Calu3 (cell line): Measurements from ENCODE around the gene AURKAIP1. TPM values are rescaled to one million over a fixed set of nuclear protein-coding genes. Genes with fewer than 3 reads are reported as not detected.
"Not testable (repeated sequence)": the region's sequence is repeated elsewhere in the genome, so short reads cannot be mapped to it uniquely, and the experiment has no call there.

Experiments used
- BruUV-seq: library from RNA; stranded (reverse); fragments of 400-500 nt; replicated peaks from 2 replicates; lab custom pipeline; 2021; lab: Mats Ljungman, UMichigan
- CTCF ChIA-PET: fragments of 300-600 bp; sonication (Branson Sonifier 250); formaldehyde crosslinking; loops from one replicate; lab custom pipeline; 2022; ENCODE audit warnings: antibody characterized with exemption; lab: Charles Lee
- DNase-seq: peaks from one replicate; pipeline ENCODE4 v3.0.0; 2022
- H3K27ac Mint-ChIP-seq: one replicate; pipeline ENCODE4 v1.8.0; 2022; ENCODE audit warnings: mixed read lengths; ENCODE audit not compliant: unreplicated experiment
- H3K27me3 Mint-ChIP-seq: one replicate; pipeline ENCODE4 v1.8.0; 2022; ENCODE audit warnings: mixed read lengths; ENCODE audit not compliant: unreplicated experiment
- H3K36me3 Mint-ChIP-seq: one replicate; pipeline ENCODE4 v1.8.0; 2022; ENCODE audit warnings: mild to moderate bottlenecking, moderate library complexity, mixed read lengths; ENCODE audit not compliant: insufficient read depth, unreplicated experiment
- H3K4me1 Mint-ChIP-seq: one replicate; pipeline ENCODE4 v1.8.0; 2022; ENCODE audit warnings: mild to moderate bottlenecking, low read depth, mixed read lengths; ENCODE audit not compliant: unreplicated experiment
- H3K4me3 Mint-ChIP-seq: one replicate; pipeline ENCODE4 v1.8.0; 2022; ENCODE audit warnings: mild to moderate bottlenecking, low read depth, moderate library complexity, mixed read lengths; ENCODE audit not compliant: unreplicated experiment
- H3K9me3 Mint-ChIP-seq: one replicate; pipeline ENCODE4 v1.8.0; 2022; ENCODE audit warnings: low read depth, mixed read lengths; ENCODE audit not compliant: unreplicated experiment
- CTCF ChIP-seq: fragments of 200-600 bp; IDR thresholded peaks from one replicate; pipeline ENCODE4 v1.8.0; 2022; ENCODE audit warnings: antibody characterized with exemption; ENCODE audit not compliant: unreplicated experiment
- intact Hi-C: fragments of 100-400 bp; cut with micrococcal nuclease; formaldehyde crosslinking; loops from one replicate; pipeline ENCODE4 v1.10.0; 2022; ENCODE audit not compliant: unreplicated experiment
- total RNA-seq: library from RNA; stranded (reverse); gene quantifications from 2 replicates; pipeline ENCODE4 v1.2.3, GENCODE V29; 2022

The AURKAIP1 gene
- total RNA-seq, 1 experiment from 2014 or later: 98.9 TPM

- H3K27ac Mint-ChIP-seq: no peak overlapping the region
- CTCF ChIA-PET: no interaction called here
- no TSS peak for BruUV-seq
Measured at GRCh38 chr1:1411626-1412025, 36.6 kb upstream of the AURKAIP1 start.

GRCh38 chr1:1410238-1410637 lies 35.2 kb upstream of the AURKAIP1 start:
- peaks cover 35% of the 10 kb centered on the region for H3K36me3 Mint-ChIP-seq
- BruUV-seq, H3K27ac Mint-ChIP-seq, intact Hi-C loops, H3K4me3 Mint-ChIP-seq, H3K9me3 Mint-ChIP-seq, H3K4me1 Mint-ChIP-seq, DNase-seq, H3K27me3 Mint-ChIP-seq, CTCF ChIA-PET: not testable (repeated sequence)

More at GRCh38 chr1:1411626-1412025, 36.6 kb upstream of the AURKAIP1 start:
- Mint-ChIP-seq H3K4me3 (no peak overlapping the region), H3K27me3 (no peaks in the 10 kb centered on the region), H3K9me3 (no peaks in the 10 kb centered on the region), H3K4me1 (no peaks in the 10 kb centered on the region), H3K36me3 (peaks cover 21% of the 10 kb centered on the region)
- intact Hi-C loops: no loop called here
- DNase-seq: no peak
- no peak for TF ChIP-seq CTCF

- peak overlapping the region; percentile 83 for H3K4me3 Mint-ChIP-seq
- H3K27me3 Mint-ChIP-seq: no peaks in the 10 kb centered on the region
- intact Hi-C loops: no loop called here
- H3K4me1 Mint-ChIP-seq: no peaks in the 10 kb centered on the region
- CTCF ChIA-PET: interaction anchor here (1.0 to 1.4 kb wide), 2 partner anchors 25 to 97 kb away, joined by 4 to 5 read pairs; no protein-coding TSS in a partner anchor
- DNase-seq: peak; percentile 18
- no TSS peak for BruUV-seq
- TF ChIP-seq CTCF: no peak
- H3K27ac Mint-ChIP-seq: peak overlapping the region; percentile 42
- peaks cover 51% of the 10 kb centered on the region for H3K36me3 Mint-ChIP-seq
- H3K9me3 Mint-ChIP-seq: no peaks in the 10 kb centered on the region
Measured at GRCh38 chr1:1407636-1408318, 32.8 kb upstream of the AURKAIP1 start.

- no peaks in the 10 kb centered on the region for H3K27me3 Mint-ChIP-seq
- intact Hi-C loops: no loop called here
- CTCF ChIA-PET: interaction anchor here (1.0 to 1.4 kb wide), 2 partner anchors 26 to 98 kb away, joined by 4 to 5 read pairs; no protein-coding TSS in a partner anchor
- peak; percentile 86 for DNase-seq
- peak within 1 kb of the TSS; percentile 82 for H3K27ac Mint-ChIP-seq
- BruUV-seq: no TSS peak
- no peak for TF ChIP-seq CTCF
- no peaks in the 10 kb centered on the region for H3K4me1 Mint-ChIP-seq
- H3K4me3 Mint-ChIP-seq: peak within 1 kb of the TSS; percentile 83
- H3K36me3 Mint-ChIP-seq: peaks cover 58% of the 10 kb centered on the region
- no peaks in the 10 kb centered on the region for H3K9me3 Mint-ChIP-seq
Measured at GRCh38 chr1:1406821-1407635, 32.0 kb upstream of the AURKAIP1 start, which contains the start of gene MRPL20. MRPL20 (minus strand) TSS chr1:1407293; CDS start chr1:1407217, 76 bp downstream.
